KMS-11 (cell line): ENCODE measurements around the gene SH3BGRL3.
A peak's percentile ranks its signal among the peaks of the same experiment; 100 is the strongest.
"Not testable (repeated sequence)": the region's sequence is repeated elsewhere in the genome, so short reads cannot be mapped to it uniquely, and the experiment has no call there.

Experiments
- H2AFZ ChIP-seq: fragments of 200-600 bp; sonication (generic); 2 replicates; pipeline ENCODE4 v1.6.1; 2016; ENCODE audit warnings: antibody characterized with exemption, mixed run types, low read depth
- H3K27ac ChIP-seq: fragments of 200-600 bp; sonication (generic); 2 replicates; pipeline ENCODE4 v1.6.1; 2016; ENCODE audit warnings: mild to moderate bottlenecking, mixed run types
- H3K27me3 ChIP-seq: fragments of 200-600 bp; sonication (generic); 2 replicates; pipeline ENCODE4 v1.6.1; 2017; ENCODE audit warnings: mild to moderate bottlenecking, low read depth, mixed run types, moderate library complexity; ENCODE audit not compliant: insufficient read depth
- H3K36me3 ChIP-seq: fragments of 200-600 bp; sonication (generic); 2 replicates; pipeline ENCODE4 v1.6.1; 2017; ENCODE audit warnings: mild to moderate bottlenecking, mixed run types; ENCODE audit not compliant: insufficient read depth
- H3K4me1 ChIP-seq: fragments of 200-600 bp; sonication (generic); 2 replicates; pipeline ENCODE4 v1.6.1; 2016; ENCODE audit warnings: mild to moderate bottlenecking, low read depth, mixed run types; ENCODE audit not compliant: poor library complexity, severe bottlenecking
- H3K4me2 ChIP-seq: fragments of 200-600 bp; sonication (generic); 2 replicates; pipeline ENCODE4 v1.7.0; 2016; ENCODE audit warnings: mild to moderate bottlenecking, mixed run types
- H3K4me3 ChIP-seq: fragments of 200-600 bp; sonication (generic); IDR thresholded peaks from 2 replicates; pipeline ENCODE4 v1.6.1; 2017; ENCODE audit warnings: low read depth, low read length, mixed read lengths; ENCODE audit not compliant: insufficient read depth
- H3K79me2 ChIP-seq: fragments of 200-600 bp; sonication (generic); 2 replicates; pipeline ENCODE4 v1.6.1; 2016; ENCODE audit warnings: low read depth, mixed run types; ENCODE audit not compliant: insufficient read depth
- H3K9ac ChIP-seq: fragments of 200-600 bp; sonication (generic); 2 replicates; pipeline ENCODE4 v1.6.1; 2016; ENCODE audit warnings: mild to moderate bottlenecking, mixed run types
- H4K20me1 ChIP-seq: fragments of 200-600 bp; sonication (generic); 2 replicates; pipeline ENCODE4 v1.6.1; 2016; ENCODE audit warnings: mild to moderate bottlenecking, mixed run types; ENCODE audit not compliant: insufficient read depth
- CTCF ChIP-seq: fragments of 200-600 bp; sonication (generic); conservative IDR thresholded peaks from 2 replicates; pipeline ENCODE4 v1.6.1; 2017; ENCODE audit warnings: low read depth, mild to moderate bottlenecking, antibody characterized with exemption, low read length, moderate library complexity, mixed read lengths

SH3BGRL3 gene

DNA sequence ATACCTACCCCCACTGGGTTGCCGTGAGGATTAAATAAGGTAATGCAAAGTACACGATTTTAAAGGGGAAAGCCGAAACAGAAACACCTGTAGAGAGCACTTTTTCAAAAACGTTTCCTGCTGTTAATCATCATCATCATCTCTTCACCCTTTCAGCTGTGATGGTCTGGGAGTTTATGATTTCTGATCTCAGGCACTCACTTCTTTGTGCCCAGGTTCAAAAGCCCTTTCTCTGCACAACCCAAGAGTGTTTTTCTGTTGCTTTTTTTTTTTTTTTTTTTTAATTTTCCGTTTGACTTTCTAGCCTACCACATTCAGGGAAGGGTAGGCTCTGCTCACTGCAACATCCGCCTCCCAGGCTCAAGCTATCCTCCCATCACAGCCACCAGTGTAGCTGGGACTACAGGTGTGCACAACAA is 27.5 kb downstream of the SH3BGRL3 start:
- no peaks in the 10 kb centered on the region for H3K36me3 ChIP-seq
- no peaks in the 10 kb centered on the region for H4K20me1 ChIP-seq
- H3K79me2 ChIP-seq = no peaks in the 10 kb centered on the region
- peak overlapping the region; percentile 77 for H2AFZ ChIP-seq
- peak overlapping the region; percentile 78 for H3K4me3 ChIP-seq
- peak overlapping the region; percentile 77 for H3K9ac ChIP-seq
- peak overlapping the region; percentile 75 for H3K4me2 ChIP-seq
- H3K27me3 ChIP-seq = no peaks in the 10 kb centered on the region
- no peak for TF ChIP-seq CTCF
- H3K27ac ChIP-seq = peak overlapping the region; percentile 63
- H3K4me1 ChIP-seq = peaks cover 19% of the 10 kb centered on the region

DNA sequence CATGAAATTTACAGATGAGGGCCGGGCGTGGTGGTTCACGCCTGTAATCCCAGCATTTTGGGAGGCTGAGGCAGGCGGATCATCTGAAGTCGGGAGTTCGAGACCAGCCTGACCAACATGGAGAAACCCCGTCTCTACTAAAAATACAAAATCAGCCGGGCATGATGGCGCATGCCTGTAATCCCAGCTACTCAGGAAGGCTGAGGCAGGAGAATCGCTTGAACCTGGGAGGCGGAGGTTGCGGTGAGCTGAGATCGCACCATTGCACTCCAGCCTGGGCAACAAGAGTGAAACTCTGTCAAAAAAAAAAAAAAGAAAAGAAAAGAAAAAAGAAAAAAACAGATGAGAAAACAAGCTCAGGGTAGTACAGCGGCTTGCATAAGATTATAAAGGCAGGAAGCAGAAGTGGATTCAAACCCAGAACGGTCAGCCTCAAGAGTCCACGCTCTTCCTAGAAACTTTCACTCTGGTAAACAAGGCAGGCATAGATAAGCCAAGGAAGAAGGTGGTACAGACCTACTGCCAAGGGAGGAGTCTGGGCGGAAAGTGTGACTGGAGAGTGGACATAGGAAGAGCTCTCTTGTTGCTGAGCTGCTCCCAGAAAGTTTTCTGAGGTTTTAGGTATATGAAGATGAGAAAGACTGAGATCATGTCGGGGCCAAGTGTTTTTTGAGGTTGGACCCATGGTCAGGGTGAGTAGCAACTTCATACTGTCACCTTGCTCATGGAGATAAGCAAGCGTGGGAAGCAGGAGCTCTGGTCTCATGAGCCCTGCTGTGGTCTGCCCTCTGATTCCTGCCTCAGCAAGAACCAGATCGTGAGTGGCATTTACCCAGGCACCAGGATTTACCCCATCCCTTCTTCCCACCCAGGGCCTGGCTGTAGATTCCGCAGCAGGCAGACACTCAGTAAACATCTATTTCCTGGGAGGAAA is 28.3 kb downstream of the SH3BGRL3 start:
- not testable (repeated sequence) for H3K9ac ChIP-seq, H3K27me3 ChIP-seq, H3K27ac ChIP-seq, H3K79me2 ChIP-seq, H3K36me3 ChIP-seq, H4K20me1 ChIP-seq, H3K4me2 ChIP-seq, H3K4me3 ChIP-seq
- Histone ChIP-seq H2AFZ (peak overlapping the region; percentile 77; the same call in 1 of the 2 replicates), H3K4me1 (peaks cover 19% of the 10 kb centered on the region)

- Histone ChIP-seq H4K20me1 (no peaks in the 10 kb centered on the region), H3K4me2 (no peak overlapping the region), H3K9ac (no peak overlapping the region), H3K27ac (no peak overlapping the region), H3K27me3 (no peaks in the 10 kb centered on the region), H3K4me3 (no peak overlapping the region), H3K4me1 (no peaks in the 10 kb centered on the region), H2AFZ (no peak overlapping the region), H3K79me2 (no peaks in the 10 kb centered on the region), H3K36me3 (no peaks in the 10 kb centered on the region)
- TF ChIP-seq CTCF = no peak
These were observed 34.6 kb downstream of the SH3BGRL3 start for GRCh38 chr1:26314501-26314900.

DNA sequence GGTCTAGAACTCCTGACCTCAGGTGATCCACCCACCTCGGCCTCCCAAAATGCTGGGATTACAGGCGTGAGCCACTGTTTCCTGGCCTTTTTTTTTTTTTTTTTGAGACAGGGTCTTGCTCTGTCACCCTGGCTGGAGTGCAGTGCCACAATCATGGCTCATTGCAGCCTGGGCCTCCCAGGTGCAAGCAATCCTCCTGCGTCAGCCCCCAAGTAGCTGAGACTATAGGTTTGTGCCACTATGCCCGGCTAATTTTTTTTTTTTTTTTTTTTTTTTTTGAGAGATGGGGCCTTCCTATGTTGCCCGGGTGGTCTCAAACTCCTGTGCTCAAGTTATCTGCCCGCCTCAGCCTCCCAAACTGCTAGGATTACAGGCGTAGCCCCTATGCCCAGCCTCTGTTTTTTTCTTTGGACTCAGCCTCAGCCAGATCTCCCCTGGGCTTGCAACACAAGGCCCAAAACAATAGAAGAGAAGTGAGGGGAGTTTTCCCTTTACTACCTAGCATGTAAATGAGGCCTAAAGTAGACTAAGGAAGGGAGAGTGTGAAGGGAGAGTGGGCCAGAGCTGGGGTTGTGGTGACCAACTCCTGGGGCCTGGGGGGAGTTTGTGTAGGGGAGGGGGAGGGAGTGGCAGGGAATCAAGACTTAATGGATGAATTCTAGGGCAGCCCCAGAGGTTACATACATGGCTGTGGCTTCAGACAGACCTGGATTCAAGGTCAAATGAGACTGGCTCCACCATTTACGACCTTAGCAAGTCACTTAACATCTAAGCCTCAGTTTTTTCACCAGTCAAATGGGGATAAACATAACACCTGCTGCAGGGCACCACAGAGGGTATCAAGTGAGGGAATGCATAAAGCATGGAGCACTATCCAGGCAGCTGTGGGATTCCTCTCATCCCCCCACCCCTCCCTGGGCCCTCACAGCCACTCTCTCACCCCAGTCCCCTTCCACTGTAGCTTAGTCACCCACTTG is 36.3 kb downstream of the SH3BGRL3 start:
- no peak overlapping the region for H3K27ac ChIP-seq
- H3K4me1 ChIP-seq = peaks cover under 1% of the 10 kb centered on the region
- no peaks in the 10 kb centered on the region for H3K79me2 ChIP-seq
- H3K4me2 ChIP-seq = no peak overlapping the region
- H3K27me3 ChIP-seq = no peaks in the 10 kb centered on the region
- no peak overlapping the region for H3K4me3 ChIP-seq
- TF ChIP-seq CTCF = no peak
- H4K20me1 ChIP-seq = no peaks in the 10 kb centered on the region
- H3K9ac ChIP-seq = no peak overlapping the region
- H3K36me3 ChIP-seq = no peaks in the 10 kb centered on the region
- H2AFZ ChIP-seq = no peak overlapping the region
